Choroid plexus epithelial cell (primary cell): Measurements from ENCODE around the gene TRIL.

Experiments
- DNase-seq: peaks from one replicate; pipeline ENCODE4 v3.0.0-alpha.2; 2010; ENCODE audit warnings: low read depth
- H3K4me3 ChIP-seq: 2 replicates; pipeline ENCODE4 v1.5.1; 2011; ENCODE audit warnings: low read depth, mild to moderate bottlenecking, control low read depth, low read length, moderate library complexity
- TF ChIP-seq, protein P1 (sequence below): conservative IDR thresholded peaks from 2 replicates; pipeline ENCODE4 v1.5.1; 2011; ENCODE audit warnings: low read depth, mild to moderate bottlenecking, control low read depth, inconsistent platforms, low read length, moderate library complexity

TRIL gene

GRCh38 chr7:28976022-28976421 lies 17.9 kb upstream of the TRIL start:
- DNase-seq: peak; percentile 8
- no peak overlapping the region for H3K4me3 ChIP-seq
- TF ChIP-seq, protein P1, sequence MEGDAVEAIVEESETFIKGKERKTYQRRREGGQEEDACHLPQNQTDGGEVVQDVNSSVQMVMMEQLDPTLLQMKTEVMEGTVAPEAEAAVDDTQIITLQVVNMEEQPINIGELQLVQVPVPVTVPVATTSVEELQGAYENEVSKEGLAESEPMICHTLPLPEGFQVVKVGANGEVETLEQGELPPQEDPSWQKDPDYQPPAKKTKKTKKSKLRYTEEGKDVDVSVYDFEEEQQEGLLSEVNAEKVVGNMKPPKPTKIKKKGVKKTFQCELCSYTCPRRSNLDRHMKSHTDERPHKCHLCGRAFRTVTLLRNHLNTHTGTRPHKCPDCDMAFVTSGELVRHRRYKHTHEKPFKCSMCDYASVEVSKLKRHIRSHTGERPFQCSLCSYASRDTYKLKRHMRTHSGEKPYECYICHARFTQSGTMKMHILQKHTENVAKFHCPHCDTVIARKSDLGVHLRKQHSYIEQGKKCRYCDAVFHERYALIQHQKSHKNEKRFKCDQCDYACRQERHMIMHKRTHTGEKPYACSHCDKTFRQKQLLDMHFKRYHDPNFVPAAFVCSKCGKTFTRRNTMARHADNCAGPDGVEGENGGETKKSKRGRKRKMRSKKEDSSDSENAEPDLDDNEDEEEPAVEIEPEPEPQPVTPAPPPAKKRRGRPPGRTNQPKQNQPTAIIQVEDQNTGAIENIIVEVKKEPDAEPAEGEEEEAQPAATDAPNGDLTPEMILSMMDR: no peak

- no peak for DNase-seq
- H3K4me3 ChIP-seq: no peak overlapping the region
- TF ChIP-seq, protein P1: no peak
These were observed 15.5 kb upstream of the TRIL start for GRCh38 chr7:28973591-28973990.

DNA sequence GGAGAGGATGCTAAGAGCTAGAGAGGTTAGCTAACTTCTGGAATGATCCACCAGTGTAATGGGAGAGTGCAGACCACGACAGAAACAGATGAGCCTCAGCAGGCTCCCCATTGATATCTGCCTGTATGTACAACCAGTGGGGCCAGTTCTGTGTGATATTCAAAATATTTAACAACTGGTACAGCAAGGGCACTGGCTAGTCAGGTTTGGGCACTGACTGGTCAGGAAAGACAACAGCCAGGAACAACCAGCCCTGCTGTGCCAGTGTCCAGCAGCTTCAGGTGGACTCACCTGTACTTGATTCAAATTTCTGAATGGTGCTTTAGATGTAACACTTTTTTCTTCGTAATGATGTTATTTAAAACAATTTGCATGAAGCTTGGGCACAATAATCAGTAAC lies 5.9 kb upstream of the TRIL start:
- no peak overlapping the region for H3K4me3 ChIP-seq
- DNase-seq: no peak
- TF ChIP-seq, protein P1: no peak

DNA sequence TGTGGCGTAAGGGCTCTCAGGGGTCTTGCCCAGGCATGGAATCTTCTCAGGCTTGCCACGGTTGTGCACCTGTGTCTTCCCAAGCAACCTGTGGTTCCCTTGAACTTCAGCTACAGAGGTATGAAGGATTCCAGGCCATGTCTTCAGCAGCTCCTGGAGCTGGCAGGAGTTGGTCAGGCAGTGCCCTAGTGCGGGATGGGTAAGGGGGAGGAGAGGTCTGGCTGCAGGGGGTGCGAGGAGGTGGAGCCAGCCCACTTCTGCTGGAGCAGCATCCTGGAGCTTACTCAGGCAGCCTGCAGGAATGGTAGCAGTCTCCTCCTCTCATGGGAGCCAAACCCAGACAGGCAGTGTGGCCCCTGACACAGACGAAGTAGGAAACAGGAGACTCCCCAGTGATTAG lies 3.8 kb upstream of the TRIL start:
- TF ChIP-seq, protein P1: no peak
- no peak overlapping the region for H3K4me3 ChIP-seq
- no peak for DNase-seq

GRCh38 chr7:28960071-28960840 lies 2.1 kb upstream of the TRIL start:
- TF ChIP-seq, protein P1: no peak
- no peak for DNase-seq
- H3K4me3 ChIP-seq: no peak overlapping the region

DNA sequence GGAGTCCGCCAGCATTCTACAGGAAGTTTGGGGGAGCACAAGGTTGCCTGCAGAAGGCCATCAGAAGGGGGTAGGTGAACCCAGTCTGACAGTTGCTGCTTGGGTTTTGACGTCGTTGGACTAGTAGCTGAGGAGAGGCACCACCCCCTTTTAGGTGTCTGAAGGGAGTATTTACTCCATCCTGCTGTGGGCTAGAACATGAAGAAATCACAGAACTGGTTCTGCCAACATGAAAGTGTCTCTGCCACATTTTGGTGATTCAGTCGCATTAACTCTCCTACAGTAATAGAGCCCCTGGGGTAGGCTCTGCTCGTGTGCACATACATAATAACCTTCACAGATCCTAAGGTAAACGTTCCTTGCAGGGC lies 834 bp upstream of the TRIL start:
- H3K4me3 ChIP-seq: no peak overlapping the region
- DNase-seq: no peak
- TF ChIP-seq, protein P1: no peak

GRCh38 chr7:28957751-28958234 lies 337 bp downstream of the TRIL start:
- TF ChIP-seq, protein P1: no peak
- DNase-seq: peak; percentile 13
- peak overlapping the region; percentile 45 for H3K4me3 ChIP-seq
